HEK293 (cell line): Measurements from ENCODE around the gene C11orf71.

Source experiments
- CTCF ChIA-PET: fragments of 350-600 bp; formaldehyde crosslinking; extraction: SDS; loops from one replicate; lab custom pipeline; 2021; ENCODE audit warnings: antibody characterized with exemption; lab: Yijun Ruan, JAX
- POLR2A ChIA-PET: fragments of 300-600 bp; formaldehyde crosslinking; extraction: SDS; loops from one replicate; lab custom pipeline; 2020; ENCODE audit warnings: antibody characterized with exemption, inconsistent platforms; lab: Yijun Ruan, JAX
- H3K27ac ChIP-seq: fragments of 200-500 bp; sonication (Bioruptor generic); 2 replicates; pipeline ENCODE4 v1.5.1; 2014; ENCODE audit warnings: low read depth, low read length, control low read depth, inconsistent platforms; ENCODE audit errors: extremely low read depth
- H3K36me3 ChIP-seq, 2 experiments: fragments of 200-500 bp in 1 of 2; sonication (Bioruptor generic) in 1 of 2; 1 replicate in 1 of 2; 2 replicates in 1 of 2; pipeline ENCODE4 v1.5.1; 2014 to 2017; ENCODE audit warnings: inconsistent platforms in 2 of 2, low read length in 2 of 2; ENCODE audit not compliant: control insufficient read depth in 2 of 2, insufficient read depth in 1 of 2
- H3K4me1 ChIP-seq: fragments of 200-500 bp; sonication (Bioruptor generic); 2 replicates; pipeline ENCODE4 v1.5.1; 2014; ENCODE audit warnings: mild to moderate bottlenecking, low read length, inconsistent platforms; ENCODE audit not compliant: control insufficient read depth, insufficient read depth
- H3K4me3 ChIP-seq: 2 replicates; pipeline ENCODE4 v1.5.1; 2011; ENCODE audit warnings: low read depth, mild to moderate bottlenecking, control low read depth, low read length, moderate library complexity
- H3K9me3 ChIP-seq: fragments of 200-500 bp; sonication (Bioruptor generic); 2 replicates; pipeline ENCODE4 v1.5.1; 2014; ENCODE audit warnings: low read depth, low read length, inconsistent platforms; ENCODE audit not compliant: control insufficient read depth, insufficient read depth
- ELK4 ChIP-seq: IDR thresholded peaks from 2 replicates; pipeline ENCODE4 v1.6.1; 2011; ENCODE audit warnings: mild to moderate bottlenecking, low read depth, low read length, borderline replicate concordance
- IKZF3 ChIP-seq: fragments of 450-650 bp; IDR thresholded peaks from 2 replicates; pipeline ENCODE4 v1.5.0; 2018; ENCODE audit warnings: missing biosample characterization, mild to moderate bottlenecking, missing genetic modification characterization, moderate library complexity
- OSR2 ChIP-seq: fragments of 450-650 bp; formaldehyde crosslinking; IDR thresholded peaks from 2 replicates; pipeline ENCODE4 v1.5.1; 2016; ENCODE audit warnings: missing biosample characterization, missing genetic modification characterization
- PRDM2 ChIP-seq: fragments of 450-650 bp; formaldehyde crosslinking; IDR thresholded peaks from 2 replicates; pipeline ENCODE4 v1.5.1; 2016; ENCODE audit warnings: missing biosample characterization, missing genetic modification characterization, borderline replicate concordance
- SCRT1 ChIP-seq: fragments of 450-650 bp; formaldehyde crosslinking; IDR thresholded peaks from 2 replicates; pipeline ENCODE4 v1.5.1; 2016; ENCODE audit warnings: missing biosample characterization, missing genetic modification characterization, borderline replicate concordance
- SP3 ChIP-seq: fragments of 450-650 bp; formaldehyde crosslinking; IDR thresholded peaks from 2 replicates; pipeline ENCODE4 v1.5.1; 2016; ENCODE audit warnings: missing biosample characterization, missing genetic modification characterization
- ZBTB11 ChIP-seq: fragments of 450-650 bp; formaldehyde crosslinking; conservative IDR thresholded peaks from 2 replicates; pipeline ENCODE4 v1.5.1; 2016; ENCODE audit warnings: low read depth, missing biosample characterization, missing genetic modification characterization
- ZFHX2 ChIP-seq: fragments of 450-650 bp; formaldehyde crosslinking; conservative IDR thresholded peaks from 2 replicates; pipeline ENCODE4 v1.5.1; 2016; ENCODE audit warnings: missing biosample characterization, missing genetic modification characterization
- ZNF140 ChIP-seq: fragments of 450-650 bp; formaldehyde crosslinking; IDR thresholded peaks from 2 replicates; pipeline ENCODE4 v1.5.1; 2016; ENCODE audit warnings: missing biosample characterization, missing genetic modification characterization
- ZNF174 ChIP-seq: fragments of 450-650 bp; formaldehyde crosslinking; IDR thresholded peaks from 2 replicates; pipeline ENCODE4 v1.5.0; 2017; ENCODE audit warnings: missing biosample characterization, mild to moderate bottlenecking, missing genetic modification characterization
- ZNF266 ChIP-seq: fragments of 450-650 bp; formaldehyde crosslinking; IDR thresholded peaks from 2 replicates; pipeline ENCODE4 v1.5.1; 2016; ENCODE audit warnings: missing biosample characterization, missing genetic modification characterization, low read depth
- ZNF280C ChIP-seq: fragments of 450-650 bp; formaldehyde crosslinking; IDR thresholded peaks from 2 replicates; pipeline ENCODE4 v1.5.1; 2016; ENCODE audit warnings: missing biosample characterization, missing genetic modification characterization
- ZNF48 ChIP-seq: fragments of 450-650 bp; formaldehyde crosslinking; IDR thresholded peaks from 2 replicates; pipeline ENCODE4 v1.5.1; 2016; ENCODE audit warnings: missing biosample characterization, missing genetic modification characterization
- ZNF521 ChIP-seq: fragments of 450-650 bp; formaldehyde crosslinking; IDR thresholded peaks from 2 replicates; pipeline ENCODE4 v1.5.1; 2017; ENCODE audit warnings: missing biosample characterization, mild to moderate bottlenecking, missing genetic modification characterization
- ZNF558 ChIP-seq: fragments of 450-650 bp; formaldehyde crosslinking; IDR thresholded peaks from 2 replicates; pipeline ENCODE4 v1.5.1; 2016; ENCODE audit warnings: missing biosample characterization, missing genetic modification characterization
- ZNF600 ChIP-seq: fragments of 450-650 bp; formaldehyde crosslinking; IDR thresholded peaks from 2 replicates; pipeline ENCODE4 v1.5.1; 2016; ENCODE audit warnings: missing biosample characterization, missing genetic modification characterization
- ZNF664 ChIP-seq: fragments of 450-650 bp; formaldehyde crosslinking; IDR thresholded peaks from 2 replicates; pipeline ENCODE4 v1.5.1; 2016; ENCODE audit warnings: missing biosample characterization, missing genetic modification characterization
- ZSCAN18 ChIP-seq: fragments of 450-650 bp; formaldehyde crosslinking; IDR thresholded peaks from 2 replicates; pipeline ENCODE4 v1.5.1; 2016; ENCODE audit warnings: missing biosample characterization, missing genetic modification characterization

The C11orf71 gene

GRCh38 chr11:114366331-114367243 is 33.7 kb downstream of the C11orf71 start (continued):
- TF ChIP-seq PRDM2 (tag by site-specific recombination) (no peak), OSR2 (no peak), ZNF48 (tag by site-specific recombination) (no peak), ZNF664 (no peak)

- TF ChIP-seq IKZF3 (tag by site-specific recombination) (no peak), ZNF558 (tag by site-specific recombination) (no peak), ZNF174 (tag by site-specific recombination) (no peak)
- Histone ChIP-seq H3K9me3 (no peaks in the 10 kb centered on the region), H3K4me3 (no peak overlapping the region), H3K27ac (no peak overlapping the region), H3K4me1 (no peaks in the 10 kb centered on the region), H3K36me3 (no peaks in the 10 kb centered on the region)
- ChIA-PET POLR2A (no interaction called here), CTCF (interaction anchor here (0.5 kb wide), 1 partner anchor 706 kb away, joined by 3 read pairs; no protein-coding TSS in a partner anchor)
Measured at GRCh38 chr11:114362958-114363357, 37.4 kb downstream of the C11orf71 start.

- no peaks in the 10 kb centered on the region for H3K4me1 ChIP-seq
- no peak for TF ChIP-seq ZNF521
- no peak for TF ChIP-seq ZBTB11
- TF ChIP-seq ZFHX2 = no peak
- no peak for TF ChIP-seq ELK4
- no peak for TF ChIP-seq ZNF140 (tag by site-specific recombination)
- TF ChIP-seq SCRT1 (tag by site-specific recombination) = no peak
- TF ChIP-seq ZNF280C (tag by site-specific recombination) = no peak
- TF ChIP-seq SP3 = no peak
- TF ChIP-seq ZNF600 (tag by site-specific recombination) = no peak
- TF ChIP-seq ZSCAN18 (tag by site-specific recombination) = no peak
- TF ChIP-seq ZNF266 = no peak
- POLR2A ChIA-PET = no interaction called here
- H3K4me3 ChIP-seq = no peak overlapping the region
- CTCF ChIA-PET = interaction anchor here (0.5 to 0.8 kb wide), 4 partner anchors 16 to 706 kb away, joined by 3 read pairs; no protein-coding TSS in a partner anchor
- H3K27ac ChIP-seq = no peak overlapping the region
- H3K36me3 ChIP-seq = no peaks in the 10 kb centered on the region
- no peaks in the 10 kb centered on the region for H3K9me3 ChIP-seq
Measured at GRCh38 chr11:114362326-114362725, 38.0 kb downstream of the C11orf71 start.
